Stimulated activated naive CD8-positive, alpha-beta T cell treated with anti-CD3 and anti-CD28 coated beads, Interleukin-15, amount 100 ng/mL, for 72 hours (primary cell): Measurements from ENCODE around the gene MZF1.

Experiments
- ATAC-seq: fragments of 150-1000 bp; cut with Tn5 transposase; 2 replicates; pipeline ENCODE4 v1.10.0; 2021; ENCODE audit warnings: mild to moderate bottlenecking, moderate library complexity
- DNase-seq, 2 donors: peaks; one replicate each; pipeline ENCODE4 v3.0.0; 2021 to 2022
- H3K27ac Mint-ChIP-seq, 2 donors: one replicate each; pipeline ENCODE4 v1.8.0; 2022; ENCODE audit warnings: mild to moderate bottlenecking in 2 of 2, mixed read lengths in 2 of 2, moderate library complexity in 2 of 2
- H3K27me3 Mint-ChIP-seq: one replicate; pipeline ENCODE4 v1.8.0; 2022; ENCODE audit warnings: mixed read lengths
- H3K4me1 Mint-ChIP-seq: one replicate; pipeline ENCODE4 v1.8.0; 2022; ENCODE audit warnings: mild to moderate bottlenecking, mixed read lengths
- H3K4me3 Mint-ChIP-seq, 2 donors: one replicate each; pipeline ENCODE4 v1.8.0; 2022; ENCODE audit warnings: mild to moderate bottlenecking in 2 of 2, mixed read lengths in 2 of 2, moderate library complexity in 1 of 2
- H3K9me3 Mint-ChIP-seq, 2 donors: one replicate each; pipeline ENCODE4 v1.8.0; 2022; ENCODE audit warnings: mixed read lengths in 2 of 2

MZF1 gene

GRCh38 chr19:58560007-58560887 lies 12.9 kb downstream of the MZF1 start:
- ATAC-seq, result no peak
- Mint-ChIP-seq H3K27ac (peak overlapping the region; percentile 99), H3K27me3 (no peaks in the 10 kb centered on the region), H3K4me3 (peak overlapping the region; percentile 86 to 98), H3K9me3 (no peaks in the 10 kb centered on the region), H3K4me1 (peaks cover 80% of the 10 kb centered on the region)
- DNase-seq, result no peak

GRCh38 chr19:58559275-58560006 lies 13.7 kb downstream of the MZF1 start:
- H3K27me3 Mint-ChIP-seq, result no peaks in the 10 kb centered on the region
- DNase-seq, result peak; percentile 42 to 86

GRCh38 chr19:58558623-58559274 lies 14.4 kb downstream of the MZF1 start:
- Mint-ChIP-seq H3K4me1 (peaks cover 84% of the 10 kb centered on the region), H3K4me3 (peak overlapping the region; percentile 86 to 98), H3K27me3 (no peaks in the 10 kb centered on the region), H3K9me3 (no peaks in the 10 kb centered on the region), H3K27ac (peak overlapping the region; percentile 99)
- DNase-seq, result peak; percentile 100
- peak; percentile 74 for ATAC-seq

More at GRCh38 chr19:58559275-58560006, 13.7 kb downstream of the MZF1 start:
- ATAC-seq, result peak; percentile 31
- H3K4me1 Mint-ChIP-seq, result peaks cover 83% of the 10 kb centered on the region
- peak overlapping the region; percentile 99 for H3K27ac Mint-ChIP-seq
- peak overlapping the region; percentile 86 to 98 for H3K4me3 Mint-ChIP-seq
- H3K9me3 Mint-ChIP-seq, result no peaks in the 10 kb centered on the region

DNA sequence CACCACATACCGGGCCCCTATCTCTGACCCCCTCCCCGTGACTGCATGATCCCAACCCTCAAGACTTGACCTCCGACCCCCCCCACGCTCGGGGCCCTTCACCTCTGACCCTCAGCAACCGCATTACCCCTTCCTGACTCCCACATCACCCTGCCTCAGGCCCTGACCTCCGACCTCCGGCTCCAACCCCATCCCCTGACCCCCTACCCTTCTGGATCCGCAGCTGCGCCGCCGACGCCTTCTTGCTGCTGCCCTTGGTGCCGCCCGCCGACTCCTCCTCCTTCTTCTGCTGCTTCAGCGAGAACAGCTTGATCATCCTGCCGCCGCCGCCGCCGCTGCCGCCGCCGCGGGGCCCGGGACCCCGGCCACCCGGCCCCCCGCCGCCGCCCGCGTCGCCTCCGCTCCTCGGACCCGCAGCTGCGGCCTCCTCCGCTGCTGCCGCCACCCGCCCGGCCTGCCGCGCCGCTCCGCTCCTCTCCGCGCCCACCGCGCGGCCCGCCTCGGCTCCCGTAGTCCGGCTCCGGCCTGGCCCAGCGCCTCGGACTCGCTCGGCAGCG lies 15.0 kb downstream of the MZF1 start, which contains the start of gene UBE2M:
UBE2M (minus strand) TSS at position 546 of the 557 bp plus-strand sequence; CDS start at position 316, 230 bp downstream.
- DNase-seq (no peak), ATAC-seq (peak; percentile 1)
- H3K4me3 Mint-ChIP-seq, result peak within 1 kb of the TSS; percentile 86 to 98
- H3K27ac Mint-ChIP-seq, result peak within 1 kb of the TSS; percentile 99
- H3K27me3 Mint-ChIP-seq, result no peaks in the 10 kb centered on the region
- H3K9me3 Mint-ChIP-seq, result no peaks in the 10 kb centered on the region
- H3K4me1 Mint-ChIP-seq, result peaks cover 83% of the 10 kb centered on the region

DNA sequence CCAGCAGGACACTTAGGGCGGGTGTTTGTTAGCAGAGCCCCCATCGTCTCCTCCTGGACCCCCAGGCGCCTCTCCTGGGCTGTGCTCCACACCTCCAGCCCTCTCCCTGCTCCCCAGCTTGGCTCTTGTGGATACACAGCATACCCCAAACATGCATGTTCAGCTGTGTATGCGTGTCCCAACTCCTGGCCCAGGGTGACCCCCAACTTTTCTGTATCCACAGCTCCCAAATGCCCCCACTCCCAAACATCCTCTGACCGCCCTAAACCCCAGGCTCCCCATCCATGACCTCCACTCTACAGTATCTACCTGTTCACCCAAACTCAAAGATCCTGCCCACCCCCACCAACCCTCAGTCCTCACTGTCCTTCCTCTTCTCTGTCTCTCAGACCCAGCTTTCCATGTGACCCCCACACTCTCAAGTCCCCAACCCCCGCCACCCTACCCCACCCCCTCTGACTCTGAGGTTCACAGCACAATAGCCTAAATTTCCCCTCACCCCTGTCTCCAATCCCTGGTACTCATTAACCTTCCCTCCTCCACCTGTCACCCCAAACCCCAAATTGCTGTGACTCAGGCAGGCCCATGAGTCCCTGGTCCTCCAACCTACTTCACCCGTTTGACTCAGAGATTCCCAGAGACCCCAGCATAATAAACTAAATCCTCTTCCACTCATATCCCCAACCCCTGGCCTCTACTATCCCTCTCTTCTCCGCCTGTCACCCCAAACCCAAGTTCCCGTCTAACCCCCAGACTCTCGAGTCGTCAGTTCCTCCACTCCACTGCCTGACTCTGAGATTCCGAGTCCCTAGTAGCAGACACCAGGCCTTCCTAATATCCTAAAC lies 15.7 kb downstream of the MZF1 start:
- DNase-seq, result no peak
- Mint-ChIP-seq H3K4me1 (peaks cover 84% of the 10 kb centered on the region), H3K27me3 (no peaks in the 10 kb centered on the region), H3K9me3 (no peaks in the 10 kb centered on the region), H3K27ac (peak overlapping the region; percentile 99), H3K4me3 (peak overlapping the region; percentile 86 to 98)
- no peak for ATAC-seq

DNA sequence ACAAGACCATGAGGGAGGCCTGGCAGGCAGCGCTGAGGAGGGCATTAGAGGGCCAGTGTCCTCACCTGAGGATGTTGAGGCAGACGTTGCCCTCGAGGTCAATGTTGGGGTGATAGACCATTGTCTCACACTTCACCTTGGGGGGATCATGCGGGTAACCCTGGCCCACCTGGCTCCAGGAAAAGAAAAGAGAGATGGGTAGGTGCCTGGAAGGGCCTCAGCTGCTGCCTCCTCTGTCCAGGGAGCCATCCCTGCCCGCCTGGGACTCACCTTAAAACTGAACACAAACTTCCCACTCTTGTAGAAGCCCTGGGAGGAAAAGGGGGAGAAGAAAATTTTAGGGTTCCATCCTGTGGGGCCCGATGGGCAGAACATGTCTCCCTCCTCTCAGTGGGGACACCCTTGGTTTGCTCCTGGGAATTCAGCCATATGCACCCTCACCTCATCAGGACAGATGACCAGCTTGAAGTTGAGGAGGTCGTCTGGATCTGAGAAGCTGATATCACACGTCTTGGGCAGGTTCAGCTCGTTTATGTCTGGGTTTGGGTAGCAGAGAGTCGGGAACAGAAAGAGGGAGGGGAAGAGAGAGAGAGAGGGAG lies 16.4 kb downstream of the MZF1 start:
- peak overlapping the region; percentile 99 for H3K27ac Mint-ChIP-seq
- no peaks in the 10 kb centered on the region for H3K9me3 Mint-ChIP-seq
- peak overlapping the region; percentile 86 to 98 for H3K4me3 Mint-ChIP-seq
- no peaks in the 10 kb centered on the region for H3K27me3 Mint-ChIP-seq
- DNase-seq, result no peak
- H3K4me1 Mint-ChIP-seq, result peaks cover 79% of the 10 kb centered on the region
- no peak for ATAC-seq

DNA sequence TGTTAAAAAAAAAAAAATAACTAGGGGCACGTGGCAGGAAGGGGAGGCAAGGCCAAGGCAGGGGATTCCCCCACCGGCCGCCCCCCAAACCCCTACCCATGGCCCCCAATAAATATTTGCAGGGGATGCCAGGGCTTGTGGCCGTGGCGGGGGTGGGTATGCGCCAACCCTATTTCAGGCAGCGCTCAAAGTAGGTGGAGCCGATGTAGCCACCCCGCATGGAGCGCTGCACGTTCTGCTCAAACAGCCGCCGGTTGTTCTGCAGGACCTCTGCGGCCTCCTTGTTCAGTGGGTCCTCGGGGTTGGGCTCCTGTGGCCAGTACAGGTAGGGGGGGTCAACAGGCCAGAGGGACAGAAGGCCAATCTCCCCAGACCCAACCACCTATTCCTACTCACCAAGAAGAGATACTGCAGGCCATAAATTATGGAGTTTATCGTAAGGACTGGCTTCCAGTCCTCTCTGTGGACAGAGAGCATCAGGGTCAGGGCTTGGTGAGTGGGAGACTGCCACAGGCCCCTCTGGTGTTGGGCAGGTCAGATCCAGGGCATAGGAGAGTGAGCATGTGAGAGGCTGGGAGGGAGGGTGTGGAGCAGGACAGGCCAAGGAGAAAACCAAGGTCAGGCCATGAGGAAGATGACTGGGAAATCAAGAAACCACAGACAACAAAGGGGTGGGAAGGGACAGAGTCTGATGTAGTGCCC lies 17.1 kb downstream of the MZF1 start:
- H3K4me1 Mint-ChIP-seq, result peaks cover 72% of the 10 kb centered on the region
- peak overlapping the region; percentile 86 to 98 for H3K4me3 Mint-ChIP-seq

DNA sequence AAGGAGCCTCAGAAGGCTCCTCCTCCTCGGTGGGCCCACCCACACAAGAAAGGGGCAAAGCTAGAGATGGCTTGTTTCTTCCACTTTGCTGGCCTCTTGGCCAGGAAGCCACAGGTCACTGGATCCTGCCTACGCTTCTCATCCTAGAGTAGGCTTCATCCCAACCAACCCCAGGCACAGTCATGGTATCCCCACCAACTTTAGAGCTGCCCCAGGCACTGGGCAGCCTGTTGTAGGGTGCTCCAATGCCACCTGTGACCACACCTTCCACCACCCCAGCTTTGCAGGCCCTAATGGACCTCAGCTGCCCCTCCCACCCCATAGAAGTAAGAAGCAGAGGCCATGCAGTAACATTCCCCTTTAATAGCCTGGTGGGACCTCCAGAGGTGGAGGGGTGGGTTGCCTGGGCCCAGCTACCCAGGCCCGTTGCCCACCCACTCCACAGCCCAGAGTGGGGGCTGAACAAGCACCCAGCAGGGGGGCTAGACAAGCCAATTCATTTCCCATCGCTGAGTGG lies 17.7 kb downstream of the MZF1 start:
- H3K9me3 Mint-ChIP-seq, result no peaks in the 10 kb centered on the region
- no peak for DNase-seq
- no peaks in the 10 kb centered on the region for H3K27me3 Mint-ChIP-seq
- peak overlapping the region; percentile 85 to 94 for H3K27ac Mint-ChIP-seq
- ATAC-seq, result no peak
- H3K4me3 Mint-ChIP-seq, result peak overlapping the region; percentile 97 to 98
- H3K4me1 Mint-ChIP-seq, result peaks cover 66% of the 10 kb centered on the region

More for the DNA sequence above, 17.1 kb downstream of the MZF1 start:
- DNase-seq, result no peak
- no peak for ATAC-seq
- H3K9me3 Mint-ChIP-seq, result no peaks in the 10 kb centered on the region
- no peaks in the 10 kb centered on the region for H3K27me3 Mint-ChIP-seq
- H3K27ac Mint-ChIP-seq, result peak overlapping the region; percentile 36 to 89

- Mint-ChIP-seq H3K4me3 (peak within 1 kb of the TSS; percentile 97 to 98), H3K9me3 (no peaks in the 10 kb centered on the region), H3K27ac (peak within 1 kb of the TSS; percentile 85 to 94), H3K27me3 (no peaks in the 10 kb centered on the region), H3K4me1 (peaks cover 64% of the 10 kb centered on the region)
- ATAC-seq (peak; percentile 60), DNase-seq (peak; percentile 97 to 99)
Observed at GRCh38 chr19:58554494-58555368, 18.4 kb downstream of the MZF1 start, which contains the start of gene CHMP2A. Gene CHMP2A, minus strand, starts transcription at chr19:58555105. Its CDS starts 893 bp downstream, at chr19:58554212.

- peak overlapping the region; percentile 85 to 94 for H3K27ac Mint-ChIP-seq
- ATAC-seq (no peak), DNase-seq (peak in 1 of 2 donors; percentile 26)
- H3K9me3 Mint-ChIP-seq, result no peaks in the 10 kb centered on the region
- H3K27me3 Mint-ChIP-seq, result no peaks in the 10 kb centered on the region
- H3K4me1 Mint-ChIP-seq, result peaks cover 63% of the 10 kb centered on the region
- H3K4me3 Mint-ChIP-seq, result peak overlapping the region; percentile 97 to 98
Observed at GRCh38 chr19:58553799-58554493, 19.2 kb downstream of the MZF1 start.

DNA sequence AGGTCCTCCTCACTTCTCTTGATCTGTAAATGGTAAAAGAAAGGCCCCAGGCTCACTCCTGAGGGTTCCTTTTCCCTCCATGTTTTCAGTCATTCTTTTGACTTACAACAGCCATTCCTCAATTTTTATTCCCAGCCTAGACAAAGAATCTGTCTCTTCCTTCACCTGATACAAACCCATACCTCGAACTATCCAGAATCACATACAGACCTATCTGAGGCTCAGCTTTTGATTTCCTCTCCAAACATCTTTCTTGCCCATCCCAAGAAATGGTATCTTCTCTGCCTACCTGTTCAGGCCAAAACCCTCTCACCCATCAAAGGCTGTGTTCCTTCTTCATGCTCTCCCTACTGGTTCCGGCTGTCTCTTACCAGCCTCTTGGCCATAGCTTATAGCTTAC lies 20.5 kb downstream of the MZF1 start:
- ATAC-seq, result no peak
- no peaks in the 10 kb centered on the region for H3K9me3 Mint-ChIP-seq
- peaks cover 66% of the 10 kb centered on the region for H3K4me1 Mint-ChIP-seq
- no peak overlapping the region for H3K4me3 Mint-ChIP-seq
- DNase-seq, result no peak
- H3K27ac Mint-ChIP-seq, result peak overlapping the region in 1 of 2 donors; percentile 8
- H3K27me3 Mint-ChIP-seq, result no peaks in the 10 kb centered on the region
